Ramos (cell line): ENCODE data around the gene HNRNPH2.

Experiments
- in situ Hi-C: fragments of 300-500 bp; cut with MboI; formaldehyde crosslinking; loops from one replicate; pipeline ENCODE4 v1.14.3; 2022; ENCODE audit warnings: low sequenced_read_pairs; ENCODE audit not compliant: unreplicated experiment

The HNRNPH2 gene

GRCh38 chrX:101394372-101394771 lies 13.7 kb upstream of the HNRNPH2 start:
- in situ Hi-C loops: no loop called here

- in situ Hi-C loops: no loop called here
Observed at GRCh38 chrX:101395789-101396188, 12.2 kb upstream of the HNRNPH2 start.

DNA sequence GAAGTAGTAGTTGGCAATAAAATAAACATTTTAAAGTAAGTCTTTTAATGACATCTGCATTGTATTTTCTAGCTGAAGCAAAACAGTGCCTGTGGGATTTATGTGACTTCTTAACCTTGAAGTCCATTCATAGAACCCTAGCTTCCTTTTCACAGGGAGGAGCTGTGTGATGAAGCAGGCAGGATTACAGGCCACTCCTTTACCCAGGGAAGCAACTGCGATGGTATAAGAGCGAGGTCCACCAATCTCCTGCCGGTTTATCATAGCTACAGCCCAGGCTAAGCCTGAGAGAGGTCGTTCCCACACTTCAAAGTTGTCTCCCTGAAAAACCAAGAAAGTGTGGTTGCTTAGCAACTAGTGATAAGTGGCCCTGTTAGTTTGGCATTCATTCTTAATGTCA lies 10.2 kb upstream of the HNRNPH2 start:
- in situ Hi-C loops: no loop called here

GRCh38 chrX:101398694-101399093 lies 9.3 kb upstream of the HNRNPH2 start:
- in situ Hi-C loops: no loop called here

- in situ Hi-C loops: no loop called here
Observed at GRCh38 chrX:101399825-101400224, 8.2 kb upstream of the HNRNPH2 start.

- in situ Hi-C loops: no loop called here
Observed at GRCh38 chrX:101407167-101407747, 765 bp upstream of the HNRNPH2 start.

DNA sequence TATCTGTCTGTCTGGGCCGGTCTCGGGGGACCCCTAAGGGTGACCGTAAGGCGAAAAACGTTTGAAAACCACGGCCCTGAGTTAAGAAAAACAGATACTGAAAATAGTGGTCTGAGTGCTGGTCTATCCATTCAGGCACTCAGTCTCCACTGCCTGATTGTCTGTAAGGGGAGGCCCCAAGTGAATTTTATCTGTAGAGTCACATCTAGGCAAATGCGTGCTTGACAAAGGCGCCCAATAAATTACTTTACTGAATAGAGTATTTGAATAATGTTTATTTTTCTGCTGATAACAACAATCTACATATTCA lies 465 bp downstream of the HNRNPH2 start:
- in situ Hi-C loops: no loop called here

DNA sequence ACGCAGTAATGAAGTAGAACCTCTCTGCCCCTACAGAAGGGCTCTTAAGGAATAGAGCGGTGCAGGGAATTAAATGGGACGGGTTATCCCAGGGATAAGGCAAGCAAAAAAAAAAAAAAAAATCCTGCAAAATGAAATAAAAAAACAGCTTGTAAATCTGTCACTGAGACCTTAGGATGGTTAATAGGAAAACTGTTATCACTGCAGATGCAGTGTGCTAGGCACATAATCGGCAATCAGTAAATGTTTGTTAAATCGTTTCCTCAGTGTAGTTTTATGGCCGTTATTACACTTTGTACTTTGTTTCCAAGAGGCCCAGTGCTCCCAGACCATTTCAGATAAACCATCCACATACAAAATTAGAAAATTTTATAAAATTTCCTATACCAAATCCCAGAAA lies 1.0 kb downstream of the HNRNPH2 start:
- in situ Hi-C loops: no loop called here

- in situ Hi-C loops: no loop called here
Observed at GRCh38 chrX:101410461-101410860, 2.4 kb downstream of the HNRNPH2 start.

GRCh38 chrX:101411984-101412383 lies 4.0 kb downstream of the HNRNPH2 start:
- in situ Hi-C loops: no loop called here

- in situ Hi-C loops: no loop called here
Observed at GRCh38 chrX:101415180-101416145, 7.4 kb downstream of the HNRNPH2 start.

- in situ Hi-C loops: no loop called here
Observed at GRCh38 chrX:101416691-101417090, 8.7 kb downstream of the HNRNPH2 start.

DNA sequence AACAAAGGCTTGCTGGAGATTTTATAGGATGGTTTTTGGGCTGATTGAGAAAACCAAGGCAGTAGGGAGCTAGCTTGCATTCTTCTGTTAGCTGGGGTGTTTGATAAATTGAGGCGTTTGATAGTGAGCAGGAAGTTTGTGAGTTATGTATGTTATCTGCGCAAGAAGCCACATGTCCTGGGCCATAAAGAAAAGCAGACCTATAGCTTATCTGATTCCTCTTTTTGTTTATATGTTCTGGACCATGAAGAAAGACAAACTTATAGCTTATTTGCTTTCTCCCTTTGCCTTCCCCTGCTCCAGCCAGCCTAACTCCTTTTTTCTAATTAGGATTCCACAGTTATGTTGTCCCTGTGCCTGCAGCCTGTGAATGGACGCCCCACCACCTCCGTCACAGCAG lies 9.2 kb downstream of the HNRNPH2 start:
- in situ Hi-C loops: no loop called here

- in situ Hi-C loops: no loop called here
Observed at GRCh38 chrX:101417981-101418841, 10.2 kb downstream of the HNRNPH2 start.

DNA sequence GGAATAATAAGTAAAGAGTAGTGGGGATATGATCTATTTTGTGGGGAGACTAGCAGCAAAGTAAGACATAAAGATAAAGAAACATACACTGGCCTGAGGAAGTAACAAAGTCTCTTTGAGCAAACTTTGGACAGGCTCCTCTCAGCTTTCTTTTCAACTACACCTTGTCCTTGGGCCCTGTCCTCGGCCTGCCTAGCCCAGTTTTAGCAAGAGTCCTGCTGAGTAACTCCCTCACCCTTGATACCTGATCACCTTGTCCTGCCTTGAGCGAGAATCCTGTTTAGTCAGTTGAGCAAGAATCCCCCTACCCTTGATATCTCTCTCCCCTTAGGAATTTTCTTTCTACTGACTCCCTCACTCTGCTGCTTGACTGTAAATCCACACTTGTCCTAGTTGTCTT lies 11.5 kb downstream of the HNRNPH2 start:
- in situ Hi-C loops: no loop called here

GRCh38 chrX:101427954-101428353 lies 19.9 kb downstream of the HNRNPH2 start:
- in situ Hi-C loops: no loop called here

DNA sequence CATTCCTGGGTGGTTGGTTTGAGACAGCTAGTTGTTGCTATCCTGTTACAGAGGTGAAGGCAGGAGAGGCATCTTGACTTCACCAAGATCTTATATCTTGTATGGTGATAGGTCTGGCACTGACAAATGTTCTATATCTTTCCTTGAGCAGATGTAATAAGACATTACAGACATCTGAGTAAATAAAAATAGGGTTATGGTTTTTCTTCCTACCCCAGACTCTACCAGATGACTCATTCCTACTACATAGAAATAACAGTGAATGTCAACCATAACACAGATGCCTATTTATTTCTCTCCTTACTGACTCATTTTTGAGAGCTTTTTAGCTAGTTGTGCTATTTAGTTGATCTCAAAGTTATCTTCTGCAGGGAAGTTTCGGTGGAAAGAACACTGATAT lies 21.9 kb downstream of the HNRNPH2 start:
- in situ Hi-C loops: no loop called here

GRCh38 chrX:101430457-101431078 lies 22.5 kb downstream of the HNRNPH2 start:
- in situ Hi-C loops: no loop called here

GRCh38 chrX:101442085-101442484 lies 34.1 kb downstream of the HNRNPH2 start:
- in situ Hi-C loops: no loop called here

DNA sequence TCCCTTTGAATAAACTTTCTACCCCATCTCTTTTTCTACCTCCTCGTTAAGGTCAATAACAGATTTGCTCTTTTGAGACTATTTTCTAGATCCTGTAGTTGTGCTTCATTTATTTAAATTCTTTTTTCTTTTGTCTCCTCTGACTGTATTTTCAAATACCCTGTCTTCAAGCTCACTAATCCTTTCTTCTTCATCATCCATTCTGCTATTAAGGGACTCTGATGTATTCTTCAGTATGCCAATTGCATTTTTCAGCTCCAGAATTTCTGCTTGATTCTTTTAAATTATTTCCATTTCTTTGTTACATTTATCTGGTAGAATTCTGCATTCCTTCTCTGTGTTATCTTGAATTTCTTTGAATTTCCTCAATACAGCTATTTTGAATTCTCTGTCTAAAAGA lies 41.3 kb downstream of the HNRNPH2 start:
- in situ Hi-C loops: no loop called here

- in situ Hi-C loops: no loop called here
Observed at GRCh38 chrX:101450085-101450484, 42.1 kb downstream of the HNRNPH2 start.
